A549 (cell line): ENCODE data around the gene TRAPPC12.
"Not testable (repeated sequence)": the region's sequence is repeated elsewhere in the genome, so short reads cannot be mapped to it uniquely, and the experiment has no call there.

Experiments used
- PBX3 ChIP-seq: IDR thresholded peaks from 2 replicates; pipeline ENCODE4 v1.6.1; 2012
- POLR2A ChIP-seq: IDR thresholded peaks from 2 replicates; pipeline ENCODE4 v1.6.1; 2012; ENCODE audit warnings: mild to moderate bottlenecking, low read length
- RCOR1 ChIP-seq: fragments of 150-350 bp; IDR thresholded peaks from 2 replicates; pipeline ENCODE4 v1.6.1; 2014; ENCODE audit warnings: antibody characterized with exemption, low read length, low read depth
- TF ChIP-seq, protein P1 (sequence below): fragments of 150-350 bp; IDR thresholded peaks from 2 replicates; pipeline ENCODE4 v1.6.1; 2014; ENCODE audit warnings: low read depth, mild to moderate bottlenecking, low read length
- TF ChIP-seq, protein P2 (sequence below): fragments of >200 bp; sonication (Bioruptor Twin); formaldehyde crosslinking; IDR thresholded peaks from 3 replicates; pipeline ENCODE4 v1.5.1; 2016

- not testable (repeated sequence) for TF ChIP-seq POLR2A, RCOR1, PBX3
- TF ChIP-seq, protein P1, sequence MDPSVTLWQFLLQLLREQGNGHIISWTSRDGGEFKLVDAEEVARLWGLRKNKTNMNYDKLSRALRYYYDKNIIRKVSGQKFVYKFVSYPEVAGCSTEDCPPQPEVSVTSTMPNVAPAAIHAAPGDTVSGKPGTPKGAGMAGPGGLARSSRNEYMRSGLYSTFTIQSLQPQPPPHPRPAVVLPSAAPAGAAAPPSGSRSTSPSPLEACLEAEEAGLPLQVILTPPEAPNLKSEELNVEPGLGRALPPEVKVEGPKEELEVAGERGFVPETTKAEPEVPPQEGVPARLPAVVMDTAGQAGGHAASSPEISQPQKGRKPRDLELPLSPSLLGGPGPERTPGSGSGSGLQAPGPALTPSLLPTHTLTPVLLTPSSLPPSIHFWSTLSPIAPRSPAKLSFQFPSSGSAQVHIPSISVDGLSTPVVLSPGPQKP = not testable (repeated sequence)
- TF ChIP-seq, protein P2, sequence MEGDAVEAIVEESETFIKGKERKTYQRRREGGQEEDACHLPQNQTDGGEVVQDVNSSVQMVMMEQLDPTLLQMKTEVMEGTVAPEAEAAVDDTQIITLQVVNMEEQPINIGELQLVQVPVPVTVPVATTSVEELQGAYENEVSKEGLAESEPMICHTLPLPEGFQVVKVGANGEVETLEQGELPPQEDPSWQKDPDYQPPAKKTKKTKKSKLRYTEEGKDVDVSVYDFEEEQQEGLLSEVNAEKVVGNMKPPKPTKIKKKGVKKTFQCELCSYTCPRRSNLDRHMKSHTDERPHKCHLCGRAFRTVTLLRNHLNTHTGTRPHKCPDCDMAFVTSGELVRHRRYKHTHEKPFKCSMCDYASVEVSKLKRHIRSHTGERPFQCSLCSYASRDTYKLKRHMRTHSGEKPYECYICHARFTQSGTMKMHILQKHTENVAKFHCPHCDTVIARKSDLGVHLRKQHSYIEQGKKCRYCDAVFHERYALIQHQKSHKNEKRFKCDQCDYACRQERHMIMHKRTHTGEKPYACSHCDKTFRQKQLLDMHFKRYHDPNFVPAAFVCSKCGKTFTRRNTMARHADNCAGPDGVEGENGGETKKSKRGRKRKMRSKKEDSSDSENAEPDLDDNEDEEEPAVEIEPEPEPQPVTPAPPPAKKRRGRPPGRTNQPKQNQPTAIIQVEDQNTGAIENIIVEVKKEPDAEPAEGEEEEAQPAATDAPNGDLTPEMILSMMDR = not testable (repeated sequence)
Observed at GRCh38 chr2:3448441-3448911, 69.0 kb downstream of the TRAPPC12 start.
